PC-3 (cell line): Measurements from ENCODE around the gene ZAP70. TPM values are rescaled to one million over a fixed set of nuclear protein-coding genes. Genes with fewer than 3 reads are reported as not detected.

Experiments used
- ATAC-seq: fragments of 200-7000 bp; cut with Tn5 transposase; 2 replicates; pipeline ENCODE4 v1.9.1; 2020; ENCODE audit warnings: mild to moderate bottlenecking, moderate library complexity
- BruUV-seq: library from RNA; stranded (reverse); fragments of 400-500 nt; replicated peaks from 2 replicates; lab custom pipeline; 2021; lab: Mats Ljungman, UMichigan
- CTCF ChIA-PET: fragments of 300-600 bp; sonication (Branson Sonifier 250); formaldehyde crosslinking; loops from one replicate; lab custom pipeline; 2022; ENCODE audit warnings: antibody characterized with exemption; lab: Charles Lee
- POLR2A ChIA-PET: fragments of 300-600 bp; sonication (Branson Sonifier 250); formaldehyde crosslinking; loops from one replicate; lab custom pipeline; 2022; ENCODE audit warnings: antibody characterized with exemption; ENCODE audit not compliant: unreplicated experiment; lab: Charles Lee
- DNase-seq: peaks from one replicate; pipeline ENCODE4 v3.0.0-alpha.2; 2015
- H2AFZ ChIP-seq: fragments of 300-600 bp; sonication (generic); 2 replicates; pipeline ENCODE4 v1.6.0; 2016; ENCODE audit warnings: antibody characterized with exemption, low read length
- H3F3A ChIP-seq: fragments of 300-600 bp; sonication (generic); one replicate; pipeline ENCODE4 v1.6.0; 2017; ENCODE audit warnings: antibody characterized with exemption, low read length, control low read depth, mild to moderate bottlenecking; ENCODE audit not compliant: unreplicated experiment
- H3K27ac ChIP-seq: fragments of 300-600 bp; sonication (generic); 2 replicates; pipeline ENCODE4 v1.5.1; 2016; ENCODE audit warnings: mild to moderate bottlenecking, low read length
- H3K27me3 ChIP-seq: fragments of 300-600 bp; sonication (generic); 2 replicates; pipeline ENCODE4 v1.6.1; 2016; ENCODE audit warnings: low read length, mixed read lengths
- H3K36me3 ChIP-seq: fragments of 300-600 bp; sonication (generic); 2 replicates; pipeline ENCODE4 v1.6.1; 2016; ENCODE audit warnings: low read depth, mixed run types, low read length, mixed read lengths
- H3K4me1 ChIP-seq: fragments of 300-600 bp; sonication (generic); 2 replicates; pipeline ENCODE4 v1.5.1; 2016; ENCODE audit warnings: low read length; ENCODE audit not compliant: insufficient read depth
- H3K4me2 ChIP-seq: fragments of 300-600 bp; sonication (generic); 2 replicates; pipeline ENCODE4 v1.6.0; 2016; ENCODE audit warnings: low read length
- H3K4me3 ChIP-seq: fragments of 300-600 bp; sonication (generic); 2 replicates; pipeline ENCODE4 v1.5.1; 2016; ENCODE audit warnings: mild to moderate bottlenecking, low read length, mixed read lengths
- H3K79me2 ChIP-seq: fragments of 300-600 bp; sonication (generic); 2 replicates; pipeline ENCODE4 v1.6.1; 2017; ENCODE audit warnings: low read length, mixed read lengths
- H3K9ac ChIP-seq: fragments of 300-600 bp; sonication (generic); 2 replicates; pipeline ENCODE4 v1.6.0; 2016; ENCODE audit warnings: mild to moderate bottlenecking, low read length
- H3K9me2 ChIP-seq: fragments of 300-600 bp; sonication (generic); replicated peaks from 2 replicates; pipeline ENCODE4 v1.6.1; 2016; ENCODE audit warnings: mixed run types, low read length, mixed read lengths
- H3K9me3 ChIP-seq: fragments of 300-600 bp; sonication (generic); 2 replicates; pipeline ENCODE4 v1.6.1; 2016; ENCODE audit warnings: low read length, mixed read lengths
- H4K20me1 ChIP-seq: fragments of 300-600 bp; sonication (generic); 2 replicates; pipeline ENCODE4 v1.6.1; 2016; ENCODE audit warnings: low read length, mixed read lengths
- EZH2 ChIP-seq: fragments of 300-600 bp; sonication (generic); IDR thresholded peaks from one replicate; pipeline ENCODE4 v1.6.1; 2017; ENCODE audit warnings: antibody characterized with exemption, mild to moderate bottlenecking, low read length; ENCODE audit not compliant: unreplicated experiment
- EZH2phosphoT487 ChIP-seq: fragments of 300-600 bp; sonication (generic); IDR thresholded peaks from 2 replicates; pipeline ENCODE4 v1.6.1; 2018; ENCODE audit warnings: mild to moderate bottlenecking, antibody characterized with exemption, low read length, borderline replicate concordance
- intact Hi-C: fragments of 100-400 bp; cut with micrococcal nuclease; formaldehyde crosslinking; loops from 2 replicates; pipeline ENCODE4 v1.9.0; 2023
- total RNA-seq: library from RNA; depleted of rRNA; stranded (reverse); fragments of >200 nt; gene quantifications from 2 replicates; pipeline ENCODE4 v1.2.3, GENCODE V29; 2014
- TF ChIP-seq, protein P1 (sequence below): fragments of 300-600 bp; sonication (generic); conservative IDR thresholded peaks from 2 replicates; pipeline ENCODE4 v1.5.1; 2017; ENCODE audit warnings: antibody characterized with exemption, low read depth, mild to moderate bottlenecking, low read length

ZAP70 gene
- total RNA-seq, 1 experiment from 2014 or later: not detected

DNA sequence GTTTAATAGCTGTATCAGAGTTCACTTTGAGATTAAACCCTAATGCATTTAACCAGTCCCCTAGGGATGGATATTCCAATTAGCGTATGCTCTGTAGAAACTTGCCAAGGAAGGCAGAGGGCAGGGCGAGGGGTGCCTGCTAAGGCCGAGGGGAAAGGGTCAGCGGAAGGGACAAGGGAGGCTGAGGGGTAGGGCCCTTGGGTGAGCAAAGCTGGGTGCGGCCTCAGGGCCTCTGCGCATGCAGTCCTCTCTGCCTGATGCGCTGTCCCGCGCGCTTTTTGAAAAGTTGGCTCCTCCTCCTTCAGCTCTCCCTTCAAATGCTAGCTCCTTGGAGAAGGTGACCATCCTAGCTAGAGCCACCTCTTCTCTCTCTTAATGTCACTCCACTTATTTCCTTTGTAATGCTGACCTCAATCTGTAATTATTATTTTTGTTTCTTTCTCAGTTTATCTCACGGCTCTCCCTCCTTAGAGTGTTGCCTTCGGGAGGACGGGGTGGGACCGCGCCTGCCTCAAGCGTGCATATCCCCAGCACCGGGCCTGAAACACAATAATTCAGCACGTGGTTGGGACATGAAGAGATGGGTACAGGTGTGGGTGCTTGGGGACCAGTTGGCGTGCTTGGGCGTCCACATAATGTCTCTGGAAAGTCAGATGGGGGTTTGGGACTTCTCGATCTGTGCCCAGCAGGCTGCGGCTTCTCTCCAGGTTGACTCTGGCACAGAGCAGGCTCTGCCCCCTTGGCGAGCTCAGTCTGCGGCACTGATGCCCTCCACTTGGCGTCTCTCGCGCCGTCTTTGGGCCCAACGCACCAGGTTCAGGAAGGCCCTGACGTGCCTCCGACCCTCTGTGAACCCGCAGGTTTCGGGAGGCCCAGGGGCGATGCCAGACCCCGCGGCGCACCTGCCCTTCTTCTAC is 10.0 kb downstream of the ZAP70 start:
- BruUV-seq: no TSS peak
- ChIA-PET CTCF (no interaction called here), POLR2A (no interaction called here)
- H3K79me2 ChIP-seq: no peaks in the 10 kb centered on the region
- H3K9ac ChIP-seq: no peak overlapping the region
- H3K9me2 ChIP-seq: no peaks in the 10 kb centered on the region
- H2AFZ ChIP-seq: no peak overlapping the region
- no peak overlapping the region for H3K4me3 ChIP-seq
- no peaks in the 10 kb centered on the region for H3F3A ChIP-seq
- H3K27ac ChIP-seq: no peak overlapping the region
- no peaks in the 10 kb centered on the region for H3K27me3 ChIP-seq
- no peaks in the 10 kb centered on the region for H4K20me1 ChIP-seq
- no peak for DNase-seq
- H3K4me2 ChIP-seq: no peak overlapping the region
- H3K9me3 ChIP-seq: no peaks in the 10 kb centered on the region
- TF ChIP-seq, protein P1, sequence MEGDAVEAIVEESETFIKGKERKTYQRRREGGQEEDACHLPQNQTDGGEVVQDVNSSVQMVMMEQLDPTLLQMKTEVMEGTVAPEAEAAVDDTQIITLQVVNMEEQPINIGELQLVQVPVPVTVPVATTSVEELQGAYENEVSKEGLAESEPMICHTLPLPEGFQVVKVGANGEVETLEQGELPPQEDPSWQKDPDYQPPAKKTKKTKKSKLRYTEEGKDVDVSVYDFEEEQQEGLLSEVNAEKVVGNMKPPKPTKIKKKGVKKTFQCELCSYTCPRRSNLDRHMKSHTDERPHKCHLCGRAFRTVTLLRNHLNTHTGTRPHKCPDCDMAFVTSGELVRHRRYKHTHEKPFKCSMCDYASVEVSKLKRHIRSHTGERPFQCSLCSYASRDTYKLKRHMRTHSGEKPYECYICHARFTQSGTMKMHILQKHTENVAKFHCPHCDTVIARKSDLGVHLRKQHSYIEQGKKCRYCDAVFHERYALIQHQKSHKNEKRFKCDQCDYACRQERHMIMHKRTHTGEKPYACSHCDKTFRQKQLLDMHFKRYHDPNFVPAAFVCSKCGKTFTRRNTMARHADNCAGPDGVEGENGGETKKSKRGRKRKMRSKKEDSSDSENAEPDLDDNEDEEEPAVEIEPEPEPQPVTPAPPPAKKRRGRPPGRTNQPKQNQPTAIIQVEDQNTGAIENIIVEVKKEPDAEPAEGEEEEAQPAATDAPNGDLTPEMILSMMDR: no peak
- no peak for TF ChIP-seq EZH2
- TF ChIP-seq EZH2phosphoT487: no peak
- intact Hi-C loops: no loop called here
- H3K36me3 ChIP-seq: no peaks in the 10 kb centered on the region
- ATAC-seq: no peak
- peaks cover 7% of the 10 kb centered on the region for H3K4me1 ChIP-seq

GRCh38 chr2:97724073-97724410 is 10.7 kb downstream of the ZAP70 start:
- Histone ChIP-seq H3K36me3 (no peaks in the 10 kb centered on the region), H2AFZ (no peak overlapping the region), H3K4me3 (no peak overlapping the region), H3K27me3 (no peaks in the 10 kb centered on the region), H3K4me1 (peaks cover 9% of the 10 kb centered on the region), H4K20me1 (no peaks in the 10 kb centered on the region), H3K9ac (no peak overlapping the region), H3K79me2 (no peaks in the 10 kb centered on the region), H3K9me2 (no peaks in the 10 kb centered on the region), H3K27ac (no peak overlapping the region), H3F3A (no peaks in the 10 kb centered on the region), H3K4me2 (no peak overlapping the region), H3K9me3 (no peaks in the 10 kb centered on the region)
- intact Hi-C loops: no loop called here
- DNase-seq (no peak), ATAC-seq (no peak)
- ChIA-PET POLR2A (no interaction called here), CTCF (no interaction called here)
- BruUV-seq: no TSS peak
- no peak for TF ChIP-seq EZH2phosphoT487
- TF ChIP-seq EZH2: no peak
- TF ChIP-seq, protein P1: no peak

- POLR2A ChIA-PET: no interaction called here
Measured at GRCh38 chr2:97724501-97724900, 11.1 kb downstream of the ZAP70 start.

More at GRCh38 chr2:97724501-97724900, 11.1 kb downstream of the ZAP70 start:
- H2AFZ ChIP-seq: no peak overlapping the region
- ATAC-seq (no peak), DNase-seq (no peak)
- H3K9me3 ChIP-seq: no peaks in the 10 kb centered on the region
- no peaks in the 10 kb centered on the region for H3F3A ChIP-seq
- H3K4me3 ChIP-seq: no peak overlapping the region
- H3K9me2 ChIP-seq: no peaks in the 10 kb centered on the region
- CTCF ChIA-PET: no interaction called here
- no peaks in the 10 kb centered on the region for H3K36me3 ChIP-seq
- H3K4me2 ChIP-seq: no peak overlapping the region
- TF ChIP-seq, protein P1: no peak
- TF ChIP-seq EZH2phosphoT487: no peak
- no peak for TF ChIP-seq EZH2
- H3K4me1 ChIP-seq: peaks cover 9% of the 10 kb centered on the region
- intact Hi-C loops: no loop called here
- no TSS peak for BruUV-seq
- no peak overlapping the region for H3K9ac ChIP-seq
- H4K20me1 ChIP-seq: no peaks in the 10 kb centered on the region
- H3K79me2 ChIP-seq: no peaks in the 10 kb centered on the region
- H3K27ac ChIP-seq: no peak overlapping the region
- H3K27me3 ChIP-seq: no peaks in the 10 kb centered on the region
